ENCODE measurements around the gene JMJD7. TPM values are rescaled to one million over a fixed set of nuclear protein-coding genes. Genes with fewer than 3 reads are reported as not detected.
"Not testable (repeated sequence)": the region's sequence is repeated elsewhere in the genome, so short reads cannot be mapped to it uniquely, and the experiment has no call there.

Gene JMJD7
- total RNA-seq, 1 experiment from 2014 or later = 4.4 TPM

GRCh38 chr15:41814534-41814933 lies 13.4 kb upstream of the JMJD7 start:
- no peak for DNase-seq (ENCODE audit: low read depth, low spot score)
- in situ Hi-C loops (cut with HindIII; ENCODE audit: low pct_unique_long_range_greater_than_20kb, low sequenced_read_pairs) = no loop called here

DNA sequence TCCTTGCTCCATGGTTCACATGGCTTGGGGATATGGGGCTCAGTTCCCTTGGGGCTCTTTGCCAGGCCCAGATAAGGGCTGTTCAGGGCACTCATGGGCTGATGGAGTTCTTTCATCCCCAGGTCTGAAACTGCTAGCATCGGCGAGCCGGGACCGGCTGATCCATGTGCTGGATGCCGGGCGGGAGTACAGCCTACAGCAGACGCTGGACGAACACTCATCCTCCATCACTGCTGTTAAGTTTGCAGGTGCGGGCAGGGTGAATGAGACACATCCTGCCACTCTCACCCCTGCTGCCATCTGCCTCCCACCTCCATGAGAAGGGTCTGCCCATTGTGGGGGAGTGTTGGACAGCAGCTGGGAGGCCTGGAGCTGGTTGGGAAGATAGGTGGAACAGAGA lies 11.1 kb upstream of the JMJD7 start:
- in situ Hi-C loops (cut with HindIII; ENCODE audit: low pct_unique_long_range_greater_than_20kb, low sequenced_read_pairs) = no loop called here
- DNase-seq (ENCODE audit: low read depth, low spot score) = no peak

GRCh38 chr15:41817327-41817726 lies 10.6 kb upstream of the JMJD7 start:
- no peak for DNase-seq (ENCODE audit: low read depth, low spot score)
- in situ Hi-C loops (cut with HindIII; ENCODE audit: low pct_unique_long_range_greater_than_20kb, low sequenced_read_pairs) = no loop called here

DNA sequence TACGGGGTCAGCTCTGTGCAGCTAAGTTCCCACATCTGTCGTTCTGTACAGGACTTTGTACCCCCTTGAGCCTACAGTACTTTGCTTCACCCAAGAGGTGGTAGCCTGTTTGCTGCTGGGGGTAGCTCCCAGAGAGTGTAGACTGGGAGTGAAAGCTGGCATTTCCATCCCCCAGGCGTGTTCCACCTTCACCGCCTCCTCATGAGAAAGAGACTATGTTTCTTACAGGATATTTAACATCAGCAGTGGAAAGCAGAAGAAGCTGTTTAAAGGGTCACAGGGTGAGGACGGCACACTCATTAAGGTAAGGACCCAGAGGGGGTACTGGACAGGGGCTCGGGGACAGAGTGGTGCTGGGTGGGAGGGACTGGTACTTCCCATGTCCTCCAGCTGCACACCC lies 10.1 kb upstream of the JMJD7 start:
- in situ Hi-C loops (cut with HindIII; ENCODE audit: low pct_unique_long_range_greater_than_20kb, low sequenced_read_pairs) = no loop called here
- DNase-seq (ENCODE audit: low read depth, low spot score) = no peak

DNA sequence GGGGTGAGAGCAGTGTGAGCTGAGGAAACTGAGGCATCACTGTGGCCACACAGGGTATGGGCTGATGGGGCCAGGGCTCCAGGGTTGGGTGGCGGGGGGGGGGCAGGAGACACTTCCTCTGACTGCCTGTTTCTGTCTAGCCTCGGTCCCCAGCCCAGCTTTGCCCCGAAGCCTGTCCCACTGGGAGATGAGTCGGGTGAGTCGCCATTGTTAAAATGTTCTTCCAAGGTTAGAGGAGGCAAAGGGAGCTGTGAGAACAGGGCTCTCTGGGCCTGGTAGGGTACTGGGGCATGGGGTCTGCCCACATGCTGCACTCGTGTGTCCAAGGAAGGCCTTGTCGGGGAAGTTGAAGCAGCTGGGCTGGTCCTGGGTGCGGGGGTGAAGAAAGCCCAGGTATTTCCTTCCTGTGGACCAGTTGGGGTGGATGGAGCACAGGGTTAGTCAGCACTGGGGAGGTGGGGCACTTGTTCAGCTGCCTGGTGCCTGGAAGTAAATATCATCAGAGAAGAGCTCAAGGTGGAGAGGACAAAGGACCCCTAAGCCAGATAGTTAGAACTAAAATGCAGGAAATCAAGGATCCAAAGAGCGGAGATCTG lies 8.3 kb upstream of the JMJD7 start:
- in situ Hi-C loops (cut with HindIII; ENCODE audit: low pct_unique_long_range_greater_than_20kb, low sequenced_read_pairs) = no loop called here
- no peak for DNase-seq (ENCODE audit: low read depth, low spot score)

- in situ Hi-C loops (cut with HindIII; ENCODE audit: low pct_unique_long_range_greater_than_20kb, low sequenced_read_pairs) = no loop called here
- DNase-seq (ENCODE audit: low read depth, low spot score) = no peak
These were observed 7.0 kb upstream of the JMJD7 start for GRCh38 chr15:41820791-41821423.

DNA sequence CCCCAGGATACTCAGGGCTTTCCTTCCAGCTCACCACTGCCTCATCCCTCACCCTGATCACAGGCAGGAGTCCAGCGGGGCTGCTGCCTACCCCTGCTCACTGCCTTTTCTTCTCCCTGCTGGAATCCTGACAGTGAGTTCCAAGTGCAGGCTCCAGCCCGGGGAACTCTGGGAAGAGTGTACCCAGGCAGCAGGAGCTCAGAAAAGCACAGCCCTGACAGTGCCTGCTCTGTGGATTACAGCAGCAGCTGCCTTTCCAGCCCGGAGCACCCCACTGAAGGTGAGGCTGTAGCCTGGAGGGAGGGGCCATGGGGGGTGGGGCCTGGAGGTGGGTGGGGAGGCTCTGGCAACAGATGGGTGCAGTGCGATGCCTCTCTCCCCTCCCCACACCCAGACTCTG lies 6.1 kb upstream of the JMJD7 start:
- in situ Hi-C loops (cut with HindIII; ENCODE audit: low pct_unique_long_range_greater_than_20kb, low sequenced_read_pairs) = no loop called here

GRCh38 chr15:41822471-41822870 lies 5.4 kb upstream of the JMJD7 start:
- no peak for DNase-seq (ENCODE audit: low read depth, low spot score)
- in situ Hi-C loops (cut with HindIII; ENCODE audit: low pct_unique_long_range_greater_than_20kb, low sequenced_read_pairs) = no loop called here

More for the DNA sequence above, 6.1 kb upstream of the JMJD7 start:
- no peak for DNase-seq (ENCODE audit: low read depth, low spot score)

GRCh38 chr15:41822957-41823356 lies 4.9 kb upstream of the JMJD7 start:
- in situ Hi-C loops (cut with HindIII; ENCODE audit: low pct_unique_long_range_greater_than_20kb, low sequenced_read_pairs) = no loop called here
- no peak for DNase-seq (ENCODE audit: low read depth, low spot score)

DNA sequence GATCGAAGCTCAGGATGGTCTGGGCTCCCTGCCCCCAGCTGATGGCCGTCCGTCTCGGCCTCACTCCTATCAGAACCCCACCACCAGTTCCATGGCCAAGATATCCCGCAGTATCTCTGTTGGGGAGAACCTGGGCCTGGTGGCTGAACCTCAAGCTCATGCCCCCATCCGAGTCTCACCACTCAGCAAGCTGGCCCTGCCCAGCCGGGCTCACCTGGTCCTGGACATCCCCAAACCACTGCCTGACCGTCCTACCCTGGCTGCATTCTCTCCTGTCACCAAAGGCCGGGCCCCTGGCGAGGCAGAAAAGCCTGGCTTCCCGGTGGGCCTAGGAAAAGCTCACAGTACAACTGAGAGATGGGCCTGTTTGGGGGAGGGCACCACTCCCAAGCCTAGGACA lies 4.4 kb upstream of the JMJD7 start:
- no peak for DNase-seq (ENCODE audit: low read depth, low spot score)
- in situ Hi-C loops (cut with HindIII; ENCODE audit: low pct_unique_long_range_greater_than_20kb, low sequenced_read_pairs) = no loop called here

DNA sequence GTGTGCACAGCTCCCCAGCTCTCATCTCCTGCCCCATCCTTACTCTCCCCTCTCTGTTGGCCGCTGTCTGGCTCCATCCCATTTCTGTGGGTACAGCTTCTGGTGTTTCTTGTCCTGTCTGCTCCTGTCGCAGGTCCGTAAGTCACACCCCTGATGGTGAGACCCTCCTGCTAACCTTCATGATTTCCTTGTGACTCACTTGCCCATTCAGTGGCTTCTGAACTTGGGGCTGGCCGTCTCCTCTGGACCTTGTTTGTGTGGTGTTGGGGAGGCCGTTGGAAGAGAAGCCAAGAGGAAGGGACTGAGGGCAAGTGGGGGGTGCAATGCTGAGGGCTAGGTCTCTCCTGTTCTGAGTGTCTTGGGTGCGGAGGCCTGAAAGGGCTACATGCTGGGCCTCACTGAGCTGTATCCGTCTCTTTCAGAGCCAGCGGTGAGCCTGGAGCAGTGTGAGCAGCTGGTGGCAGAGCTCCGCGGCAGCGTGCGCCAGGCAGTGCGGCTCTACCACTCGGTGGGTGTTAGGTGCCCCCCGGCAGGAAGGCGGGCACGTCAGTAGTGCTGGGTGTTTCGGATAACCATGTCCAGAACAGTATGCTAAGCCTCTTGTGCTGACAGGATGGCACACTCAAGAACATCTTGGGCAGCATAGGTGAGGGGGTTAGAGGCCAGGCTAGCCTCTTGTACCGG lies 3.7 kb upstream of the JMJD7 start:
- in situ Hi-C loops (cut with HindIII; ENCODE audit: low pct_unique_long_range_greater_than_20kb, low sequenced_read_pairs) = no loop called here
- no peak for DNase-seq (ENCODE audit: low read depth, low spot score)

- no peak for DNase-seq (ENCODE audit: low read depth, low spot score)
These were observed 2.7 kb upstream of the JMJD7 start for GRCh38 chr15:41825145-41825544.

DNA sequence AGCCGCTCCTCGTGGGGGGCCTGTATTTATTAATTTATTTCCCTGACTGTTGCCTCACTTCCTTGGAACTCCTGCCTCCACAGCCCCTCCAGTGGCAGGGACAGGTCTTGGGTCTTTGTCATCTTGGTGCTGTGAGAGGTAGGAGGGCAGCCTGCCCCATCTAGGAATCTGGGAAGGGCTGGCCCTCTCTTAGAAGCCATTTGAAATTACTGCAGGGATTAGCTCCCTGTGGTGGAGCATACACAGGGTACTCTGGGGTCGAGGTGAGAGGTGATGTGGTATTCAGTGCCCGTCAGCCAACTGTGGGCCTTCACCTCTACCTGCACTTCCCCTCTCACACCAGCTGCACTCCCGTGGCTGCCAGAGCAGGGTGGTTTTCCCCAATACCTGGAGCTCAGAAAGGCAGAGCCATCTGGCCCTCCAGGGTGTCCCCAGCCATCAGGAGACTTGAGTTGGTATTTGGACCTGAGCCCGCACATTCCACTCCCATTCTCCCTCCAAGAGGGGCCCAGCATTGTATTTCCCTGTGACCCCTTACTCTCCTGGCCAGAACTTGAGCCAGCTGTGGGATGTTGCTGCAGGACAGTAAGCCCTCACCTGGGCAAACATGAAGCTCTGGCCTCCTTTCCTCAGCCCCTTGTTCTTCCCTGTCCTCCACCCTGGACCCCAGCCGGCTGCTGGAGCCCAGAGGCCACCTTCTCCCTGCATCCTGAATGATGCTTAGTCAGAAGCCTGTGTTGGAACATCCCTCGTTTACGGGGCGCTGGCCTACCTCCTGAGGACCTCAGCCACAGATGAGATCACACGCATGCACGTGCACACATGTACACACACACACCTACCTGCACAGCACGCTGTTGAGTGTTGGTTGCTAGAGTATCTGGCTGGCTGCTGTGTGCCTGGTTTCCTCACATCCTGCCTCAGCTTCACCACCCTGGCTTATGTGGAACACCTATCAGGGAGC lies 2.0 kb upstream of the JMJD7 start:
- in situ Hi-C loops (cut with HindIII; ENCODE audit: low pct_unique_long_range_greater_than_20kb, low sequenced_read_pairs) = no loop called here
- no peak for DNase-seq (ENCODE audit: low read depth, low spot score)

More at GRCh38 chr15:41825145-41825544, 2.7 kb upstream of the JMJD7 start:
- in situ Hi-C loops (cut with HindIII; ENCODE audit: low pct_unique_long_range_greater_than_20kb, low sequenced_read_pairs) = no loop called here

DNA sequence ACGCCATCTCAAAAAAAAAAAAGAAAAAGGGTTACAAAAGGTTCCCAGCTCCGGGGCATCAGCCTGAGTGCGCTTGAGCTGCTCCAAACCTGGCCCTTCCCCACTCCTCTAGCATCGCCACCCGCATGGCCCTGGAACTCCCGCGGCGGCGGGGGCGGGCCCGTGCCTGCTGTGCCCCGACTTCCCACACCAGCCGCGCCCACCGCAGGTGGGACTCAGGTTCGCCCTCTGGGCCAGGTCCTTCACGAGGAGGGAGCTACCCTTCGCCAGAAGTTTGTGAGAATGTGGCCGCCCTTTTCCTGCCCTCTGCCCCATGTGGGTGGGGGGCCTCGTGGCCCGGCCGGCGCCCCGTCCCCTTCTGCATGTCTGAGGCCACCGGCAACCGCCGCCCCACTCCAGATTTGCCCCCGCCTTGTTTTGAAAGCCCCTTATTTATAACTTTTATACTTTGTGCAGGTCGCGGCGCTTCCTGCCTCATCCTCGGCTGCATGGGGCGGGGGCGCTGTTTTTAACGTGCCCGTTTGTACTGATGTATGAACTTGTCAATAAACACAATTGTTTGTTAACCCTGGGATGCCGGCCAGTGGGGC lies 507 bp upstream of the JMJD7 start:
- in situ Hi-C loops (cut with HindIII; ENCODE audit: low pct_unique_long_range_greater_than_20kb, low sequenced_read_pairs) = no loop called here
- DNase-seq (ENCODE audit: low read depth, low spot score) = no peak

GRCh38 chr15:41828807-41829141 lies 882 bp downstream of the JMJD7 start:
- no peak for DNase-seq (ENCODE audit: low read depth, low spot score)
- in situ Hi-C loops (cut with HindIII; ENCODE audit: low pct_unique_long_range_greater_than_20kb, low sequenced_read_pairs) = no loop called here

DNA sequence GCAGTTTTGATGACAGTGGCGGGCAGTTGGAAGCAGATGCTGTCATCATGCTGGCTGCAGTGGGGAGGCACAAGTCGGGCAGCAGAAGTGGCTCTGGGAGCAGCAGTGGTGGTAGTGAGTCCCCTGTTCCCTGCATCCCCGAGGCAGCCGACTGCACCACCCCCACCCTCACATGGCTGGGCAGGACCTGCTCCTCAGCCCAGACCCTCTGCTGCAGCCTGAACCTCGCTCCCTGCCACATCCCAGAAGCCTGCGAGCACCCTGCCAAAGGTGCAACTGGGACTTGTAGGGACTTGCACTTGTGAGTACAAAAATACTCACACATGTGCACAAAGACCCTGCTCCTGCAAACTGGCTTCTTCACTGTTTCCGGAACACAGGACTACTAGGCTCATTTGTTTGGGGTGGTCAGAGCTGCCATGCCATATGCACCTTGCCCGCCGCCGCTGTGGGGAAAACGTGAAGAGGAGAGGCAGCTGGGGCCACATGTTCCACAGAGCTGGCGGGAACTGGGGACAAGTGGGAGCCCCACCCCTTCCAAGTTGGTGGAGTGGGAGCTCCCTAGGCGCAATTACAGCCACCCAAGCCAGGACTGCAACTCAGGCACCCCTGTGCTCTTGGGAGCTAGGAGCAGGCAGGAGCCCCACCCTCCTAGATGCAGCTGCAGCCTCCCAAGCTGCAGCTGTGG lies 2.2 kb downstream of the JMJD7 start:
- DNase-seq (ENCODE audit: low read depth, low spot score) = no peak
- in situ Hi-C loops (cut with HindIII; ENCODE audit: low pct_unique_long_range_greater_than_20kb, low sequenced_read_pairs) = no loop called here

GRCh38 chr15:41831291-41831690 lies 3.4 kb downstream of the JMJD7 start:
- in situ Hi-C loops (cut with HindIII; ENCODE audit: low pct_unique_long_range_greater_than_20kb, low sequenced_read_pairs) = not testable (repeated sequence)

More at GRCh38 chr15:41831291-41831690, 3.4 kb downstream of the JMJD7 start:
- not testable (repeated sequence) for DNase-seq (ENCODE audit: low read depth, low spot score)
